ENCODE measurements around the gene PPFIA3.

PPFIA3 gene

DNA sequence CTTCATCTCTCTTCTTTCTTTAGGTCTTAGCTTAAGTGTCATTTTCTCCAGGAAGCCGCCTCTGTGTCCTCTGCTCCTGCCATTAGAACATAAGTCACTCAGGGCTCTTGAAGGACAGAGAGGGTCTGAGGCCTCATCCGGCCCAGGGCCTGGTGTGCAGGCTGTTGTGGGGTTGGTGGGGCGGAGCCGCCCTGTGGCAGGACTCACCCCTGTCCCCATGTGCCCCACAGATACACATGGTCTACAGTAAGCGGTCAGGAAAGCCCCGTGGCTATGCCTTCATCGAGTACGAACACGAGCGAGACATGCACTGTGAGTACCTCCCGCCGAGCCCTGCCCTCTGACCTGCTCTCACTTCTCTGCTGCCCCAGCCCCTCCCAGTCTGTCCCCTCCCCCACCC is 18.2 kb upstream of the PPFIA3 start:
- TF ChIP-seq, protein P1, sequence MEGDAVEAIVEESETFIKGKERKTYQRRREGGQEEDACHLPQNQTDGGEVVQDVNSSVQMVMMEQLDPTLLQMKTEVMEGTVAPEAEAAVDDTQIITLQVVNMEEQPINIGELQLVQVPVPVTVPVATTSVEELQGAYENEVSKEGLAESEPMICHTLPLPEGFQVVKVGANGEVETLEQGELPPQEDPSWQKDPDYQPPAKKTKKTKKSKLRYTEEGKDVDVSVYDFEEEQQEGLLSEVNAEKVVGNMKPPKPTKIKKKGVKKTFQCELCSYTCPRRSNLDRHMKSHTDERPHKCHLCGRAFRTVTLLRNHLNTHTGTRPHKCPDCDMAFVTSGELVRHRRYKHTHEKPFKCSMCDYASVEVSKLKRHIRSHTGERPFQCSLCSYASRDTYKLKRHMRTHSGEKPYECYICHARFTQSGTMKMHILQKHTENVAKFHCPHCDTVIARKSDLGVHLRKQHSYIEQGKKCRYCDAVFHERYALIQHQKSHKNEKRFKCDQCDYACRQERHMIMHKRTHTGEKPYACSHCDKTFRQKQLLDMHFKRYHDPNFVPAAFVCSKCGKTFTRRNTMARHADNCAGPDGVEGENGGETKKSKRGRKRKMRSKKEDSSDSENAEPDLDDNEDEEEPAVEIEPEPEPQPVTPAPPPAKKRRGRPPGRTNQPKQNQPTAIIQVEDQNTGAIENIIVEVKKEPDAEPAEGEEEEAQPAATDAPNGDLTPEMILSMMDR (conservative IDR thresholded peaks at IDR 0.05; ENCODE audit: low read depth): no peak
- no peak for DNase-seq (ENCODE audit: low spot score)
- peak overlapping the region; percentile 31 for H3K27ac ChIP-seq
- ChIA-PET CTCF (no interaction called here), POLR2A (ENCODE audit: low non-redundant PET) (no interaction called here)

DNA sequence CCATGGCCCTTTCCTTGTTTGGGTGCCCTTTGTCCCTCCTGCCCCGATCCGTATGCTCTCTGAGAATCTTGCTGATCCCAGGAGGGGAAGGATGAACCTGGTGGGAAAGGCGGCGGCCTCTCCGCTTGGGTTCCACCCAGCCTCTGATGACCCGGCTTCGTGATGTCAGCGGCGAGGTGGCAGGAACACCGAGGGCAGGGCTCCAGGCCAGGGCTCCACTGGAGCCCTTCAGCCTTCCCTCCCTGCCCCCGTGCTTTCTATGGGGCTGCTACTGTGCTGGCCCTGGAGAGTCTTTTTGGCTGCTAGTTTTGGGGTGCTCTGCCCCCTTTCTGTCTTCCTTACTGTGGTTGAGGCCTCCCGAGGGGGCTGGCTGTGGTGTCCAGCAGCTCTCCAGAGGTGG is 17.0 kb upstream of the PPFIA3 start:
- H3K27ac ChIP-seq: peak overlapping the region; percentile 34
- no peak for DNase-seq (ENCODE audit: low spot score)
- CTCF ChIA-PET: no interaction called here
- POLR2A ChIA-PET (ENCODE audit: low non-redundant PET): no interaction called here
- TF ChIP-seq, protein P1 (conservative IDR thresholded peaks at IDR 0.05; ENCODE audit: low read depth): no peak

DNA sequence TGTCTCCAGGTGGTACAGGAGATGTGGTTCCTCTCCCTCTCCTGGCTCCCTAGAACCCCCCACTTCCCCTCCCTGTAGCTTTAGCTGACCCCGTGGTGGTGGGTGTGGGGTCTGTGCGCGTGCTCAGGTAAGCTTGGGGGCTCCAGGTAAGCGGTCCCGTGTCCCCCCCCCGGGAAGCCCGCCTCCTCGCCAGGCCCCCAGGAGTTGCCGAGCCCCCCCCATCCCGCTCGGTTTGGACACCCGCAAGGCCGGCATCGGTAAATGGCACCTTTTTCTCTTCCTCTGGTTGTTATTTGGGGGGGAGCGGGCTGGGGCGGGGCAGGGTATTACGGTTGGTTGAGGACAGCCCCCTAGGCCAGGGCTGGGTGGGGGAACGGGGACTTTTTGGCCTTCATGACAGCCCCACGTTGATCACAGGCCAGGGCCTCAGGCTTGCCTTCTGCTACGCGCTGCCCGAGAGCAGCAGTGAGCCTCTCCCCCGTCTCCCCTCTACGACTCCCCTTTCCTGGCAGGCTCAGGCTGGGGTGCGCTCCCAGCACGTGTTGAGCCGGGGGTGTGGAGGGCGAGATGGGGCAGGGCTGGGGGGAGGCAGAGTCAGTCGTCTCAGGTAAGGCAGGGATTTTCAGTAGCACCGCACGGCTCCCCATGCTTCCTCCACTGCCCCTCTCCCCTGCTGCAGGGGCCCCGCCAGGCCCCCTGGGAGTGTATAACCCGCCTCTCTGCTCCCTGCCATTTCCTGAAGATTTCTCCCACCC is 15.8 kb upstream of the PPFIA3 start:
- DNase-seq (ENCODE audit: low spot score): no peak
- H3K27ac ChIP-seq: peak overlapping the region; percentile 40
- TF ChIP-seq, protein P1 (conservative IDR thresholded peaks at IDR 0.05; ENCODE audit: low read depth): no peak
- ChIA-PET CTCF (no interaction called here), POLR2A (ENCODE audit: low non-redundant PET) (no interaction called here)

DNA sequence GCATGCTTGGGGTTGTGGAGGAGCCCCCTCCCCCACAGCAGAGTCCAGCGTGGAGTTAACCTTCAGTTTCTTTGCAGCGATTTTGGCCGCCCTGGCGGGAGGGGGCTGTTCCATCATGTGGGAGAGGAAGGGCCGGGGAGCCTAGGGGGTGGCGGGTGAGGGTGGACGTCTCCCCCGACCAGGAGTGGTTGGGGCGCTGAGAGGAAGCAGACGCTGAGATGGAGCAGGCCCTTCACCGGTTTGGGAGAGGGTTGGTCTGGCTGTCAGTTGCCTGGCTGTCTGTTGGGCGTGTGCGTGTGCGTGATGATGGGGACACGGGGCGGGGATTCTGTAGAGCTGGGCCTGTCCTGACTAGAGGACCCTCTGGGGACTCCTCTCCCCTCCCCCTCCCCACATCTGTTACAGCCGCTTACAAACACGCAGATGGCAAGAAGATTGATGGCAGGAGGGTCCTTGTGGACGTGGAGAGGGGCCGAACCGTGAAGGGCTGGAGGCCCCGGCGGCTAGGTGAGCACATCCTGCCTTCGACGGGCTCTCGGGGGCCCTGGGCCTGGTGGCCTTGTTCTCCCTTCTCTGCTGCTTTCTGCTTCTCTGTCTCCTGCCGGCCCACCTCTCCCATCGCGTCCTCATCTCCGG is 15.0 kb upstream of the PPFIA3 start:
- CTCF ChIA-PET: no interaction called here
- H3K27ac ChIP-seq: peak overlapping the region; percentile 40
- no peak for DNase-seq (ENCODE audit: low spot score)
- TF ChIP-seq, protein P1 (conservative IDR thresholded peaks at IDR 0.05; ENCODE audit: low read depth): no peak
- POLR2A ChIA-PET (ENCODE audit: low non-redundant PET): no interaction called here

DNA sequence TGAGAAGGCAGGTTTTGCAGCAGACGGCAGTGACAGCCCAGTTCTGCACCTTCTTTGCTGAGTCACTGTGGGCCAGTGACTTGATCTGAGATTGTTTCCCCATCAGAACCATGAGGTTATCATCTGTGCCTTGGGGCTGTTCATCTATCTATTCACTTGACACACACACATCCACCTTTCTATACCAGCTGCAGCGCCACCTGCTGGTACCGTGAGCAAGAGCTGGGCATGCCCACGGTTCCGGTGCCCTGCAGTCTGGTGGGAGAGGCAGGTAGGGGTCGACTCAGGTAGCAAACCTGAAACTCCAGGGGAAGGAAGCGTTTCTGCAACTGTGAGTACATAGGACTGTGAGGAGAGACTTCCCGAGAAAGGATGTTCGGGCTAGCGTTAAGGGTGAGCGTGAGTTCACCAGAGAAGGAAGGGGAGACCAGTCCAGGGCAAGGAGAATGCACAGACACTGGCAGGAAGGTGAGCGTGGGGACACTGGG is 12.7 kb upstream of the PPFIA3 start:
- ChIA-PET CTCF (interaction anchor here (0.6 to 1.7 kb wide), 6 partner anchors 10 to 507 kb away, joined by 3 to 10 read pairs (median 4); partner anchors contain the start of gene PPFIA3), POLR2A (ENCODE audit: low non-redundant PET) (no interaction called here)
- DNase-seq (ENCODE audit: low spot score): no peak
- TF ChIP-seq, protein P1 (conservative IDR thresholded peaks at IDR 0.05; ENCODE audit: low read depth): peak; percentile 85
- H3K27ac ChIP-seq: peak overlapping the region; percentile 17; the same call in 1 of the 2 replicates

DNA sequence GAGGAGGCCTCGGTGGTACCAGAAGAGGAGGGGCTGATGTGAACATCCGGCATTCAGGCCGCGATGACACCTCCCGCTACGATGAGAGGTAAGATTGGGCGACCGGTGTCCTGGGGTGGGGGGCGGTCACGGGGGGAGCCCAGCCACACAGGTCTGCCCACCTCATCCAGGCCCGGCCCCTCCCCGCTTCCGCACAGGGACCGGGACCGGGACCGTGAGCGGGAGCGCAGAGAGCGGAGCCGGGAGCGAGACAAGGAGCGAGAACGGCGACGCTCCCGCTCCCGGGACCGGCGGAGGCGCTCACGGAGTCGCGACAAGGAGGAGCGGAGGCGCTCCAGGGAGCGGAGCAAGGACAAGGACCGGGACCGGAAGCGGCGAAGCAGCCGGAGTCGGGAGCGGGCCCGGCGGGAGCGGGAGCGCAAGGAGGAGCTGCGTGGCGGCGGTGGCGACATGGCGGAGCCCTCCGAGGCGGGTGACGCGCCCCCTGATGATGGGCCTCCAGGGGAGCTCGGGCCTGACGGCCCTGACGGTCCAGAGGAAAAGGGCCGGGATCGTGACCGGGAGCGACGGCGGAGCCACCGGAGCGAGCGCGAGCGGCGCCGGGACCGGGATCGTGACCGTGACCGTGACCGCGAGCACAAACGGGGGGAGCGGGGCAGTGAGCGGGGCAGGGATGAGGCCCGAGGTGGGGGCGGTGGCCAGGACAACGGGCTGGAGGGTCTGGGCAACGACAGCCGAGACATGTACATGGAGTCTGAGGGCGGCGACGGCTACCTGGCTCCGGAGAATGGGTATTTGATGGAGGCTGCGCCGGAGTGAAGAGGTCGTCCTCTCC is 11.5 kb upstream of the PPFIA3 start:
- ChIA-PET POLR2A (ENCODE audit: low non-redundant PET) (no interaction called here), CTCF (no interaction called here)
- no peak for DNase-seq (ENCODE audit: low spot score)
- H3K27ac ChIP-seq: peak overlapping the region; percentile 50
- TF ChIP-seq, protein P1 (conservative IDR thresholded peaks at IDR 0.05; ENCODE audit: low read depth): no peak
